ENCODE measurements around the gene PRICKLE2. TPM values are rescaled to one million over a fixed set of nuclear protein-coding genes. Genes with fewer than 3 reads are reported as not detected.

PRICKLE2 gene
- total RNA-seq, 1 experiment from 2014 or later = 0.26 TPM

DNA sequence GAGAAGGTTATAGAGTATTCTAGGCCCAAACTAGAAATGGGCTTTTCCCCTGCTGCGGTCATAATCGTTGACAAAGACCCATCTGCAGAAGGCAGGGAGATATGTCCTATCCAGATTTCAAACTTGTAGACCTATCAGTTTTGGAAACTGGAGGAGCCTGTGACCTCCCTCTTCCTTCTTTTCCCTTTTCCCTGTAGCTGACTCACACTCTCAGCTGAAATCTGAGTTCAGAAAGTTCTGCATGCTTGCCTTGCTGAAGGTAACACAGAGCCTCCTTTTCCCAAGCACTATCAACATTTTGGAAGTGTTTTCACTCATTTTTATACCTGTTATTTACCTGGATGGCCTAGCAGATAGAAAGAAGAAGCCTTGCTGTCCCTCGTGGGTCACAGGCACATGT is 142.9 kb downstream of the PRICKLE2 start:
- H3K27ac ChIP-seq (ENCODE audit: low read length) = no peak overlapping the region
- no peak for TF ChIP-seq SIN3A (IDR thresholded peaks at IDR 0.05; ENCODE audit: borderline replicate concordance, insufficient read depth, low read depth, low read length)
- TF ChIP-seq, protein P1, sequence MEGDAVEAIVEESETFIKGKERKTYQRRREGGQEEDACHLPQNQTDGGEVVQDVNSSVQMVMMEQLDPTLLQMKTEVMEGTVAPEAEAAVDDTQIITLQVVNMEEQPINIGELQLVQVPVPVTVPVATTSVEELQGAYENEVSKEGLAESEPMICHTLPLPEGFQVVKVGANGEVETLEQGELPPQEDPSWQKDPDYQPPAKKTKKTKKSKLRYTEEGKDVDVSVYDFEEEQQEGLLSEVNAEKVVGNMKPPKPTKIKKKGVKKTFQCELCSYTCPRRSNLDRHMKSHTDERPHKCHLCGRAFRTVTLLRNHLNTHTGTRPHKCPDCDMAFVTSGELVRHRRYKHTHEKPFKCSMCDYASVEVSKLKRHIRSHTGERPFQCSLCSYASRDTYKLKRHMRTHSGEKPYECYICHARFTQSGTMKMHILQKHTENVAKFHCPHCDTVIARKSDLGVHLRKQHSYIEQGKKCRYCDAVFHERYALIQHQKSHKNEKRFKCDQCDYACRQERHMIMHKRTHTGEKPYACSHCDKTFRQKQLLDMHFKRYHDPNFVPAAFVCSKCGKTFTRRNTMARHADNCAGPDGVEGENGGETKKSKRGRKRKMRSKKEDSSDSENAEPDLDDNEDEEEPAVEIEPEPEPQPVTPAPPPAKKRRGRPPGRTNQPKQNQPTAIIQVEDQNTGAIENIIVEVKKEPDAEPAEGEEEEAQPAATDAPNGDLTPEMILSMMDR (IDR thresholded peaks at IDR 0.05) = no peak
- TF ChIP-seq POLR2AphosphoS5 (IDR thresholded peaks at IDR 0.05; ENCODE audit: low read depth, low read length) = no peak
- no peak for TF ChIP-seq TCF7L2 (IDR thresholded peaks at IDR 0.05; ENCODE audit: low read depth, low read length)
- TF ChIP-seq, protein P2, sequence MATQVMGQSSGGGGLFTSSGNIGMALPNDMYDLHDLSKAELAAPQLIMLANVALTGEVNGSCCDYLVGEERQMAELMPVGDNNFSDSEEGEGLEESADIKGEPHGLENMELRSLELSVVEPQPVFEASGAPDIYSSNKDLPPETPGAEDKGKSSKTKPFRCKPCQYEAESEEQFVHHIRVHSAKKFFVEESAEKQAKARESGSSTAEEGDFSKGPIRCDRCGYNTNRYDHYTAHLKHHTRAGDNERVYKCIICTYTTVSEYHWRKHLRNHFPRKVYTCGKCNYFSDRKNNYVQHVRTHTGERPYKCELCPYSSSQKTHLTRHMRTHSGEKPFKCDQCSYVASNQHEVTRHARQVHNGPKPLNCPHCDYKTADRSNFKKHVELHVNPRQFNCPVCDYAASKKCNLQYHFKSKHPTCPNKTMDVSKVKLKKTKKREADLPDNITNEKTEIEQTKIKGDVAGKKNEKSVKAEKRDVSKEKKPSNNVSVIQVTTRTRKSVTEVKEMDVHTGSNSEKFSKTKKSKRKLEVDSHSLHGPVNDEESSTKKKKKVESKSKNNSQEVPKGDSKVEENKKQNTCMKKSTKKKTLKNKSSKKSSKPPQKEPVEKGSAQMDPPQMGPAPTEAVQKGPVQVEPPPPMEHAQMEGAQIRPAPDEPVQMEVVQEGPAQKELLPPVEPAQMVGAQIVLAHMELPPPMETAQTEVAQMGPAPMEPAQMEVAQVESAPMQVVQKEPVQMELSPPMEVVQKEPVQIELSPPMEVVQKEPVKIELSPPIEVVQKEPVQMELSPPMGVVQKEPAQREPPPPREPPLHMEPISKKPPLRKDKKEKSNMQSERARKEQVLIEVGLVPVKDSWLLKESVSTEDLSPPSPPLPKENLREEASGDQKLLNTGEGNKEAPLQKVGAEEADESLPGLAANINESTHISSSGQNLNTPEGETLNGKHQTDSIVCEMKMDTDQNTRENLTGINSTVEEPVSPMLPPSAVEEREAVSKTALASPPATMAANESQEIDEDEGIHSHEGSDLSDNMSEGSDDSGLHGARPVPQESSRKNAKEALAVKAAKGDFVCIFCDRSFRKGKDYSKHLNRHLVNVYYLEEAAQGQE (IDR thresholded peaks at IDR 0.05; ENCODE audit: insufficient read depth in 1 of 2, low read depth in 2 of 2, low read length in 1 of 2) = no peak
- no TSS peak for BruUV-seq (replicated peaks)
- intact Hi-C loops (cut with micrococcal nuclease; ENCODE audit: unreplicated experiment) = no loop called here
- no peaks in the 10 kb centered on the region for H3K27me3 ChIP-seq (ENCODE audit: control insufficient read depth, insufficient read depth, low read length)
- in situ Hi-C loops (cut with HindIII; ENCODE audit: low pct_unique_long_range_greater_than_20kb, low sequenced_read_pairs) = no loop called here
- H3K9me3 ChIP-seq (ENCODE audit: control insufficient read depth, insufficient read depth, low read depth, low read length) = no peaks in the 10 kb centered on the region
- POLR2A ChIA-PET = no interaction called here
- DNase-seq (ENCODE audit: low read depth, low spot score) (no peak), ATAC-seq (no peak)
- no peaks in the 10 kb centered on the region for H3K36me3 ChIP-seq (ENCODE audit: control insufficient read depth, insufficient read depth, low read length)
- CTCF ChIA-PET = no interaction called here
- H3K4me1 ChIP-seq (ENCODE audit: control insufficient read depth, insufficient read depth, low read length) = no peaks in the 10 kb centered on the region
- no peak overlapping the region for H3K4me3 ChIP-seq (ENCODE audit: low read depth in 2 of 2, low read length in 2 of 2)

DNA sequence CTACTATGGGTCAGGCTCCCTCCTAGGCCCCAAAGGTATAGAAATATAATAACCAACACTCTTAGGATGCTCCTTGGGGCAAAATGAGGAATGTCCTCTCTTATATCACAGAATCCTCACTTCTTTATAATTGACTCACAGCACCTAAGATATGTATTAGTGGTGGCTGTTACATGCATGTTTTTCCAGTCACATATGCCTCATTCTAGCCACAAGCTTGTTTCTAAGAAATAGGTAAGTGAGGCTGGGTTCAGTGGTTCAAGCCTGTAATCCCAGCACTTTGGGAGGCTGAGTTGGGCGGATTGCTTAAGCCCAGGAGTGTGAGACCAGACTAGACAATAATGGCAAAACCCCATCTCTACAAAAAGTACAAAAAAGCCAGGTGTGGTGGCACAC is 144.0 kb downstream of the PRICKLE2 start:
- intact Hi-C loops (cut with micrococcal nuclease; ENCODE audit: unreplicated experiment) (no loop called here), in situ Hi-C loops (cut with HindIII; ENCODE audit: low pct_unique_long_range_greater_than_20kb, low sequenced_read_pairs) (no loop called here)
- no peaks in the 10 kb centered on the region for H3K27me3 ChIP-seq (ENCODE audit: control insufficient read depth, insufficient read depth, low read length)
- DNase-seq (ENCODE audit: low read depth, low spot score) (no peak), ATAC-seq (no peak)
- H3K4me3 ChIP-seq (ENCODE audit: low read depth in 2 of 2, low read length in 2 of 2) = no peak overlapping the region
- ChIA-PET CTCF (no interaction called here), POLR2A (no interaction called here)
- no peaks in the 10 kb centered on the region for H3K9me3 ChIP-seq (ENCODE audit: control insufficient read depth, insufficient read depth, low read depth, low read length)
- TF ChIP-seq, protein P2 (IDR thresholded peaks at IDR 0.05; ENCODE audit: insufficient read depth in 1 of 2, low read depth in 2 of 2, low read length in 1 of 2) = no peak
- no peak for TF ChIP-seq TCF7L2 (IDR thresholded peaks at IDR 0.05; ENCODE audit: low read depth, low read length)
- TF ChIP-seq, protein P1 (IDR thresholded peaks at IDR 0.05) = no peak
- TF ChIP-seq POLR2AphosphoS5 (IDR thresholded peaks at IDR 0.05; ENCODE audit: low read depth, low read length) = no peak
- no peak for TF ChIP-seq SIN3A (IDR thresholded peaks at IDR 0.05; ENCODE audit: borderline replicate concordance, insufficient read depth, low read depth, low read length)
- BruUV-seq (replicated peaks) = no TSS peak
- H3K36me3 ChIP-seq (ENCODE audit: control insufficient read depth, insufficient read depth, low read length) = no peaks in the 10 kb centered on the region
- no peaks in the 10 kb centered on the region for H3K4me1 ChIP-seq (ENCODE audit: control insufficient read depth, insufficient read depth, low read length)
- no peak overlapping the region for H3K27ac ChIP-seq (ENCODE audit: low read length)
